Stimulated activated CD8-positive, alpha-beta memory T cell treated with anti-CD3 and anti-CD28 coated beads, Interleukin-15, amount 100 ng/mL, for 1 hour (primary cell): ENCODE measurements around the gene MAML3.

Experiments
- DNase-seq: peaks from one replicate; pipeline ENCODE4 v3.0.0-alpha.2; 2020; ENCODE audit warnings: low read depth

Gene MAML3

DNA sequence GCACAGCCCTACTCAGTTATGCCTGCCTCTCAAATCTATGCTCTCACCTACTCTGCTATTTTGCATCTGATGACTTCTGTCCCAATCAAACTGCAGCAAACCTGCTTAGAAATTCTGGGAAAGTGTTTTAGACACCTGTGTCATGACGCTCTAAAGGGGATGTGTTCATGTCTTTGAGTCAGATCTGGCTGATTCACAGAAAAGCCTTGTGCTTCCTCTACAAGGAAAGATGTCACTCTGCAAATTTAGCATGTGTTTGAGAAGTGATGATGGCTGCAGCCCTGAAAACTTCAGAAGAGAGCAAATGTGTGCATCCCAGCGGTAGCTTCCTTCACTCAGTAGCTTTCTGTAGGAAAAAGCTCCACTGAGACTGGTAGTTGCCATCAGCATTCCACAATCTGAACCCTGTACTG lies 253.0 kb downstream of the MAML3 start:
- no peak for DNase-seq

DNA sequence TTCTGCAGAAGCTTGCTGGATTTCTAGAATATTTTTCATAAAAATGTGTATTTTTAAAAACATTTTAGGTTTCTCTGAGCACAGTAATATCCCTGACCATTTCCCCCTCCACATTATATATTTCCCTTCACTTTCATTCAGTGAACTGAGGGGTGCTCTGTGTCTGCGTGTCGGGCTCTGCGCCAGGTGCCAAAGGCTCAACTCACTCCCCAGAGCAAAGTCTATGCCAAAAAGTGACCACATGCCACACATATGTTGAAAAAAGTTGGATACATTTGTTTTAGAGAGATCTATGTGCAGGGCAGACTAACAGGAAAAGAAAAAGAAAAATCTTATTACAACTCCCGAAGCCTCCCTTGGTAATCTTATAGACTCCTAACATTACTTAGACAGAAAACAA lies 254.6 kb downstream of the MAML3 start:
- no peak for DNase-seq

DNA sequence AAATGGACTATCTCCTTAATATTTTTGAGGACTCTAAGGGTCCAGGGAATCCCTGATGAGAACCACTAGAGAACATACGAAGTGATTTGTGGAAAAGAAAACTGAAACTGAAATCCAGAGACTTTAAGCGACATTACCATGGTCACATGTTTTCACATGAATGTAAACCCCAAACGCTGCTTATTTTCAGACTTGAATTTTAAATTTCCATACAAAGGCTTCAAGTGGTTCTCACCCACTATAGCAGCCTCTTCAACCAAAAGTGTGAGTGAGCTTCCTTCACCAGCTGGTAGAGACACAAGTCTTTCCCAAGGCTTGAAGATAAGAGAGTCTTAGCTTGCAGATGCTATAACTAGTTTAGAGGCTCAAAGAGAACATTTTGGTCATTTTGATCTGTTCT lies 255.7 kb downstream of the MAML3 start:
- DNase-seq: no peak

DNA sequence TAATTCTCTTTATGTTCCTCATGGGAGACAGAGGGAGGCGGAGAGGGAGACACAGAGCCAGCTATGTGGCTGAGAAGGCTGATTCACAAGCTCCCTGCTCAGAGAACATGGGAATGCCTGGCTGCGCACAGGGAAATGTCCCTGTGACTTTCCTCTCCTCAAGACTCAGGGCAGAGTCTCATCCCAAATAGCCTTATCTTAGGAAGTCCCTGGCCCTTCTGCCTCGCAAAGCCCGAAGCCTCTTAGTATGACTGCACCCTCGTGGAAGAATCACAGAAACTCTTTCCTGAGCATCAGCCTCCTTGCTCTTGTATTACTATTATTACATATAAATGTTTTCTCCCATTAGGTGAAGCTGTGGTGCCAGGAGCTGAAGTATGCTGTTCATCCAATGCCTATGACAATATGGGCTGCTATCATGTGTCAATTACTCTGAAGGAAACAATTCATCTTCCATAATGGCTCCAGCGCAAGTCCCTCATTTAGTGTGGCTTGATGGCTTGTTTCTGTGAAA lies 257.8 kb downstream of the MAML3 start:
- DNase-seq: no peak

DNA sequence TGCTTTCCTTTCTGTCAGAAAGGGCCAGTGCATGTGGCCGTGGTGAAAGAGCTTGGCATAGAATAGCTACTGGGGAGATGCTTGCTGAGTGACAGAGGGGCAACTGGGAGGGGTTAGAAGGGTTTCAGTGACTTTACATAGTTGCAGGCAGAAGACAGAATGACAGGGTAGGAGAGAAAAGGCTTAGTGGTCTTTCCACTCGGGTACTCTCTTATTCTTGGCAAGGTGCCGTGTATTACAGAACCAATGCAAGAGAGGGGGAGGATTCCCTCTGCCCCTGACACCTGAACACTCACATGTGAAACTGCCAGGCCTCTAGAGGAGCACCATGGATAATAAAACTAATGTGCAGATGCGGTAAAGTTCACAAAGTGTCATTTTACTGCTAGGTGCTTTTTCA lies 260.2 kb downstream of the MAML3 start:
- DNase-seq: no peak

DNA sequence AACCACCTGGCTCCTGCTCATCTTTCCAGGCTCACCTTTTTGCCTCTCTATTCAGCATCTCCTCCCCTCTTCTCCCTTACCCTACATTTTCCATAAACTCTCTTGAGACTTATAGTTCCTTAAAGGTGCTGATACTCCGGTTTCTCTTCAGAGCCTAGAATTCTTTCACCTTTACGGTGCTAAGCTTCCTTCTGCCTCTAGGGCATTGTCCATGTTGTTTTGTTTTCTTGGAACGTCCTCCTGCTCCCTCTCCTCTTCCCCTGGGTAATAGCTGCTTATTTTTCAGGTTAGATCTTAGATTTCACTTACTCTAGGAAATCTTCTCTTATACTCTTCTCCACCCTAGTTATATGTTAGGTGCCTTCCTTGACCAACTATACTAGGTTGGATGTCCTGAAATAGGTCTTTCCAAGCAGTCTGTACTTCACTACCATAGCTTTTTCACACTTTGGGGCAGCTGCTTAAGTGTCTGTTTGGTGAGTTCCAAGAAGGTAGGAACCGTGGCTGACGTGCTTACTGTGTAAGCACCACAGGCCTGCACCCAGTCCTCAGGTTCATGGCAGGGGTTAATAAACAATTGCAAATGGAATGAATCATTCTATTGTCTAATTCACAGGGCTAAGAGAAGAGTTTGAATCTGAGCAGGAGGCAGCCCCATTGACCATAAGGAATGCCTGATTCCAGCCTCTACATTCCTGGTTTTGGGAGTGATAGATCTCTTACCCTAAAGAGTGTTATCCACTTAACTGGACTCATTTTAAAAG lies 260.8 kb downstream of the MAML3 start:
- DNase-seq: no peak

DNA sequence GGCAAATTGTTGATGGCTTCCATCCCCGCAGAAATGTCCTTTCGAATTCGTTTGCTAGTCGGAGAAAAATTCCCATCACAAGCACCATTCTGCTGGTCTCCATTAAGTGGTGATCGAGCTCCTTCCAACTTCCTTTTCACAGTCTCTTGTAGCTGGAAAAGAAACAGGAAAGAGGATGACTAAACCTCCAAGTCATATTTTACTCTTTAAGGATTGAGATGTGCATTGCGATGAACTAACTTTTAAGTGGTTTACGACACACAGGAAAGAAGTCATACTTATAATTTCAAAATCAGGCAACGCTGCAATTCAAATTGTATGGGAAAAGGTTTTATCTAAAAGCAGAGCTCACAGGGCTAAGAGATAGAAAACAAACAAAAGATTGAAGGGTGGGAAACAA lies 263.2 kb downstream of the MAML3 start:
- DNase-seq: no peak

DNA sequence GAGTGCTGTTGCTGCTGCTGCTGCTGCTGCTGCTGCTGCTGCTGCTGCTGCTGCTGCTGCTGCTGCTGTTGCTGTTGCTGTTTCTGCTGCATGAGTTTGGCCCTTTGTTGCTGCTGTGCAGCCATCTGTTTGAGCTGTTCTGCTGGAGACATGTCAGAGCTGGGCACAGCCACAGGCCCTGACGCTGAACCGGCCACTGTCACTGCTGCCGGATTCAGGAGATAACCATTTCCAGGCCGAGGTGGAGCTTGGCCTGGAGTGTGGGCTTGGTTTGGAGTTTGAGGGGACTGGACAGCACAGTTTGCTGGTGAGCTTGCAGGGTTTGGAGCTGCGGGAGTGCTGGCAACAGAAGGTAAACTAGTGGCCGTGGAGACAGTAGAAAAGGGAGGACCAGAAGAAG lies 264.1 kb downstream of the MAML3 start:
- DNase-seq: no peak

DNA sequence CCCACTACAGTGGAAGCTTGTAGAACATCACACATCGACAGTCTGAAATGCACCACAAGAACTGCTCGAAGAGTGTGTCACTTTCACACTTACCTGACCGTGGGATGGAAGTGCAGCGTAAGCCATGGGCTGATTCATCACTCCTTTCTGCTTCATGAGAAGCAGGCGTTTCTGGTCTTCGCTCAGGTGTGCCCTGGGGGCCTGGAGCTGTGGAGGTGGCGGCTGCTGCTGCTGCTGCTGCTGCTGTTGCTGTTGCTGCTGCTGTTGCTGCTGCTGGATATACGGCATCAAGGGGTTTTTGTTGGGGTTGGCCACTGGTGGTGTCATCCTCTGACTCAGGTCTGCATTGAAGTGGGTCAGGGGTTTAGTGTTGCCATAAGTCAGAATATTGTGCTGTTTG lies 264.7 kb downstream of the MAML3 start:
- DNase-seq: no peak

DNA sequence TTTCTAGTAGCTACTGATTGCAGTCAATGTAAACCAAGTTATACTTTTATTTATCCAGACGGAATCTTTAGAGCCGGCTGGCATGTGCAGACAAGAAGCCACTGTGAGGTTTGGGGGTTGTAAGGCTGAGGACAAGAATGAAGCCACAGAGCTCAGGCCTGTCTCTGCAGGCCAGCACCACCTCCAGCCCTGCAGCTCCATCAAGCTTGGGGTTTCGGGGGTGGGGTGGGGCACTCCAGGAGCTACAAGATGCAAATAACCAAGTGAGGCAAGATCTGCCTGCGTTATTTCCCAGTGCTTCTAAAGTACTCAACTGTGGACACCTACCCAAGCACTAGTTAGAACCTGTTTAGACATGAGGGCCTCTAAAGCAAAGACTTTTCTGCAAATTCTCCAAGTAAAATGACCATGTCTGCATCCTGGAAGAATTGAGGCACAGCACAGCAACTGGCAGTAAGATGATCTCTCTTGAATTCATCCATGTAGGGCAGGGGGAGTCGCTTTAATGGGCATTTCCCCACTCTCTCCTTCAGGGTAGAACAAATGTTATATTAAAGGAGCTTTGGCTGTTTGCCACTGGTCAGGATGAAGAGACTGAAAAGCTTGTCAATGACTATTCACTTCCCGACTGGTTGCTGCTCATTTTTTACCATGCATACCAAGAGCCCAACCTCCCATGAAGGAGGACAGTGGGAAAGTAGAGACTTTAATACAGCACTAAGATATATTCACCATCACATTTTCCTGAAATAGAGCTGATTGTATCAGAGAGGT lies 265.8 kb downstream of the MAML3 start:
- no peak for DNase-seq

DNA sequence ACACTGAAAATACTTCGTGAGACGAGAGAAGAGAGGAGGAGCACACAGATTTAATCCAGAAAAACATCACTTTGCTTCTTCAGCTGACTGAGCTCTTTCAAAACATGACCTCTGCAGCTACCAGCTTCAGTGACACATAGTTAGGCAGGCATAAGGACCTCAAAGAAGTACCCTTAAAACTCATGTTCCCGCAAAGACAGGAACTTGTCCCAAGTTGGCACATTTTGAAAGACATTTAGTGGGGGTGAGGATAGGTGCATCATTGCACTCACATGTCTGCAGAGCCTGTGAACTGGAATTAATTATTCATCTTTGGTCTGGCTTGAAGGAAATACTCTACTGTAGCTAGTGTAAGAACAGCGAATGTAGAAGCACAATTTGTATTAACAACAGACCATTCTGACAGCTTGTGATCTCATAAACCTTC lies 266.6 kb downstream of the MAML3 start:
- no peak for DNase-seq

DNA sequence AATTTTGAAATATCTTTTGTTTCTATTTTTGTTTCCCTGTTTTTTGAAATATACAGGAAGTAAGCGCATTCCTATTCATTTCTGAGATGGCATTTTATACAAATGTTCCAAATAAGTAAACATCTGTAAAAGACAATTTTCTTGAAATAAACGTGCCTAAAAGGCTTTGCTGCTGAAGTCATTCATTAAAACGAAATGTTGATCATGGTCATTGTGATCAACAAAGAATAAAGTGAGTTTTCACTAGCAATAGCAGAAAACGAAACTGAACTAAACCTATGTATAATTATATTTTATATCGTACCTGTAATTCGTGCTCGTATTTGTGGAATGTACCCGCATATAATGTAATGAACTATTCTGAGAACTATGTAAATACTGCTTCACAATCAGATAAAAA lies 267.2 kb downstream of the MAML3 start:
- DNase-seq: no peak

DNA sequence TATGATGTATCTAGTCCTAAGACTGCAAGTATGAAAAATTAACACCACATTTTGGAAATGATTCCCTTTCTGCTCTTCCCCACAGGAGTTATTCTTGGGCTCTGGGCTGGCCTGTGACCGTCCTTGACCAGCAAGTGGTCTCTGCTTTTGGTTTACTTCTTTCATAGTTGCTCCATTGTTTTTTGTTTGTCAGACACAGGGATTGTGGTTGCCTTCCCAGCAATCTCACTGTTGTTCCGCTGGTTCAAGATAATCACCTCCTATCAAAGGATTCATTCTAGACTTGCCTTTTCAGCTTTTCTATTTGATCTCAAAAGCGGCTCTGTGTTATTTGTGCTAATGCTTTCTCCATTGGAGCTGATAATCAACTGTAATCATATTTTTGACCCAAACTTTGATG lies 269.5 kb downstream of the MAML3 start:
- no peak for DNase-seq

DNA sequence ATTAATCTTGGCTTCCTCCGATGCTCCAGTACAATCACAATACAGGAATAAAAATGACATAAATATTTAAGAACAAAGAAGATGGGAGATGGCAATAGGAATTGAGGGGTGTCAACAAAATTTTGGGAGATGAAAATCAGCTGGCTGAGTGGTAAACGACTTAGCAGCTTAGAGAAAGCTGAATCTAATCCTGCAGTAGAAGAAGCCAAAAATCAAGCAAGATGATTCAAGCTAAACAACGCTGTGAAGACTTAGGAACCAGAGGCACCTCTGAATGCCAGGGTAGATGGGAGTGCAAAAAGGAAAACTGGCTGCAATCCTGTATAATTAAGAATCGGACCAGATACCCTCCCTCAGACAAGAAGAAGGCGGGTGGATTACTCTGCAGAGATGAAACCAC lies 273.1 kb downstream of the MAML3 start:
- DNase-seq: no peak

DNA sequence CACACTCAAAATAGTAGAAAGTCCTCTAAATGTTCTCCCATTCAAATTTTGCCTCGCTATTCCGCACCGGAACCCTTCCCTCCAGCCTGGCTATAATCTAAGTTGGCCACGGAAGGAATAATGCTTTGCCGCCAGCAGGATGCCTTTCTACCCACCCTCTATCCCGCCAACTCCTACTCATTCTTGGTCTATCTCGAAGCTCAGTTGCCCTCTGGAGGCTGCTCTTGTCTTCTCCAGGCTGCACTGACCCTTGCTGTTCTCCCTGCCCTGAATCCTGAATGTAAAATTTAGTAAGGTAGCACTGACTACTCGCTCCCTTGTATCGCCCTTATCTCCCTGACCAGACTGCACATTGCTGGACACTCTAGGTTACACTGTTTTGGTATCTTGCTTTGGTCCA lies 275.9 kb downstream of the MAML3 start:
- DNase-seq: no peak

DNA sequence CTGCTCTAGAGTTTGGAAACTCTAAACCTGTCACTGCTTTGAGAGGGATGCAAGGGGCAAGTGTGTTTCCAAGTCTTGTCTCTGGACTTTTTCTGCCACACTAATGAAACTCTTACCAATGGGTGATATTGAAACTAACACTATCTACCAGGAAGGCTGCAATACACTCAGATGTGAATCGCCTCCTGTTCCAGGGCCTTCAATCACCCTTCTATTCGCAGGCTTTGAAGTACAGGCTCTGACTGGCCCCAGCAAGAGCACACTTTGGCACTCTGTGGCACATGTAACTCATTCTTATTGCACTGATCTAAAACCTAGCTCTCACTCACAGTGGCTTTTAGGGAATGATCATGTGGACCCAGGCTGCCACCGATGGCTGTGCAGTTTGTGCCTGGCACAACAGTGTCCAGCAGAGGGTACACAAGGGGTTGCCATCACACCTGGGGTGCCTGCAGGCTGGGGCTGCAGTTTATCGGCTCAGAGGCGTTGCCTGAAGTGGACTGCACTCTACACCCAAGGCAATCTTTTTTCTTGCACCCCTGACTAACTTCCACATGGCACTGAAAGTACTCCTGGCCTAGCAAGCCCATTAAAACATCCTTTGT lies 277.5 kb downstream of the MAML3 start:
- DNase-seq: no peak

DNA sequence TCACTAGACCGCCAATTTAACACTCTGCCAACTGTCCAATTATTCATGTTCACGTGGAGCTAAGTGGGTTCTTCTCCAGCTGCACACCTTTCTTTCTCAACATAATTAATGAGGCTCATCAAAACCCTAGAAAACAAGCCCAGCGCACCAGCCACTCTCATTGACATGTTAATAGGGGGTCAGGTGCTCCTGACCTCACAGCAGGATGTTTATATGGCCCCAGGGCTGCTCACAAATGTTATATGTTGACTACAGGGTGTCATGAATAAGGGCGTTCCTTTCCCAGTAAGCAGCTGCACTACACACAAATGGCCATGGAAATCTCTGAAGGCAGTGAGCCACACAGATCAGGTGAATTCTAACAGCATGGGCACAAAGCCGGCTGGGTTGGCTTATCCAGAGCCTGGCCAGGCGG lies 278.6 kb downstream of the MAML3 start:
- DNase-seq: no peak

DNA sequence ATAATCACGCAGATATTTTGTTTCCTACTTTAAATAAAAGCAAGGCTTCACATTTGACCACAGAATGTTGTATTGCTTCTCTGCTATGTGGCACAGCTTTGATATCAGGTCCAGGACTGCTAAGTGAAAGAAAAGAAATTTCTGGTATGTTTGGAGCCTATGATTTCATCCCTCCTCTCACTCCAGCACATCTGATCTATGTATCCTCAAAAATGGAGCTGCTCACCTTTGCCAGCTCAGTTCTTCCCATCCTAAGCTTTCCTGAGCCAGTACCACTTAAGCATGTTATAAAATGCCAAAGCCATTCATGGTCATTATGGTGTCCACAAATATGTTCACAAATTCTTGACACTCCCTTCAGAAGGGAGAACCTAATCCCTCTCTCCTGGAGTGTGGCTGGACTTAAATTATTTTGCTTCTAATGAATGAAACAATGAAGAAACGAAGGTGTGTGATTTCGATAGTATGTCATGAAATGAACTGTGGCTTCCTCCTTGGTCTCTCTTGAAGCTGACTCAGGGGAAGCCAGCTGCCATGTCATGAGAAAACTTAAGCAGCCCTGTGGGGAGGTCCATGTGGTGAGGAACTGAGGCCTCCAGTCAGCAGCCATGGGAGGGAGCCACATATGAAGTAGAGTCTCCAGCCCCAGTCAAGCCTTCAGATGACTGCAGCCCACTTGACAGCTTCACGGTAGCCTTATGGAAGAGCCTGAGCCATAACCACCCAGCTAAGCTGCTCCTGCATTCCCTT lies 280.7 kb downstream of the MAML3 start:
- no peak for DNase-seq

DNA sequence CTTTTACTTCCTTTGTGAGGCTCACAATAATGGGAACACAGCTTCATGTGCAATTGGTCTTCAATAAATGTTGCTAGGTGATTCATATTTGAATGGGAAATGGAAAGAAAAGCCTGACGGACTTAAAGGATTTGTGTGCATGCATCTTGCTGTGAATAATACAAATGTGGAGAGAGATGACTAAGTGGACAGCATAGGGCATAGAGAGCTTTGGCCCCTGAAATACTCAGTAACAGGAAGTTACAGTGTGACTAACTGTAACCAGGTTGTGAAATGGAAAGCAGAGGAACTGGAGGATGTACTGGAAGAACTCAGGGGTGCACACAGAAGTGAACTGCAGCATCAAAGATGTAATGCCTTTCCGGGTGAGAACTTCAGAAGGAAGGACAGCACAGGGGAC lies 281.7 kb downstream of the MAML3 start:
- no peak for DNase-seq

DNA sequence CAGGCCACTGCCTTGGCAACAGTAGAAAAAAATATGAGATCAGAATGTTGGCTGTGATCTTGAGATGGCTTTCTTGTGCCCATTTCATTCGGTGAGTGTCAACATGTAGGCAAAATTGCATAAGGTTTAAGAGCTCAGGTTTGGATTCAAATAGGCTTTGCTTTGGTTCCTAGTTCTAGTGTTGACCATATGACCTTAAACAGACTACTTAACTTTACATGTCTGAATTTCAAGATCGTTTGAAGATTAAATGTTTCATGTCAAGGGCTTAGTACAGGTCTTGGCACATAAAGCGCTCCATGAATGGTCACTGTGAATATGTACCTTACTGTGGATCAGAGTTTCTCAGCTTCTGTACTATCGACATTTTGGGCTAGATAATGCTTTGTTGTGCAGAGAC lies 284.2 kb downstream of the MAML3 start:
- no peak for DNase-seq

DNA sequence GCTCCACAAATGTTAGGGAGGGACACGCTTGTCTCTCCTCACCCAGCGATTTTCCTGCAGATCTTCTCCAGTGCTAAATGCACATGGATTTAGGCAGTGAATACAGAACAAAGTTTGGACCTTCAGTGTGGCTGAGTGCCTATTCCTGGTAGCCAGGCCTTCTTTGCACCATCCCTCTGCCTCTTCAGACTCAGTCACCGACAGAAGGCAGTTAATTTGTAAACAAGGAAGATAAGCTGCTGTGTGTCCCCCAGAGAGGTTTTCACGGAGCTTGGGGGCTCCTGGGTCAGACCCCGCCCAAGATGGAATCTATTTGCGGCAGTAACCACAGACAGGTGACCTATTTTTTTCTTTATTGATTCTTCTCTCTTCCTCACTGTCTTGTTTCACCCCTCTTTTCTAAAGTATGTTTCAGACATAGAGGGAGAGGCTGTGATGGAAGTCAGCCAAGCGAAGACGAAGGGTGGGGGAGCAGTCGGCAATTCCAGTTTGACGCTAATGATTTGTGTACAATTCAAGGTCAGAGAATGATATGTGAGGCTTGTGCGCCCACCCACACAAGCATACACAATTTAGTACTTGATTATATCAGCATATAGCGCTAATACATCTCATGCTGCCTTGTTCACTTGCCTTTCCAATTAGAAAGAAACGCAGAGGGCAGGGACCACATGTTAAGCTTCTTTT lies 287.6 kb downstream of the MAML3 start:
- DNase-seq: no peak

DNA sequence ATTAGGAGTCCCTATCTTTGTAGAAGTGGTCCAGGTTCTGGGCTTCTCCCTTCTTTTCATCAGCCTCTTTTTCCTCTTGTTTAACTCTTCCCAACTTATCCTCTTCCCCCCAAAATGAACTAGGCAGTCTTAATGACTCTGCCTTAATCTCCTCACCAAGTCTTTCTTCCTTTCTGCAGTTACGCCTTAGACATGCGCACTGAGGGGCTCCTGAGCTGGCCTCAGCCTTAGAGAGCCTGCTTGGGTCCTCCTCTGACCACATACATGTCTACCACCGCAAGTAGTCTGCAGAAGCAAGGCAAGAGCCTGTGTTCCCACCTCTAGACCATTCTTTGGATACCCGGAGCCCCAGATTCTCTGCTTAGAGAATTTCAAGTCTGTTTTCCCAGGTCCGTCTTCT lies 288.4 kb downstream of the MAML3 start:
- DNase-seq: no peak
